Measurements from ENCODE around the gene RGS8.
"Not testable (repeated sequence)": the region's sequence is repeated elsewhere in the genome, so short reads cannot be mapped to it uniquely, and the experiment has no call there.

The RGS8 gene

DNA sequence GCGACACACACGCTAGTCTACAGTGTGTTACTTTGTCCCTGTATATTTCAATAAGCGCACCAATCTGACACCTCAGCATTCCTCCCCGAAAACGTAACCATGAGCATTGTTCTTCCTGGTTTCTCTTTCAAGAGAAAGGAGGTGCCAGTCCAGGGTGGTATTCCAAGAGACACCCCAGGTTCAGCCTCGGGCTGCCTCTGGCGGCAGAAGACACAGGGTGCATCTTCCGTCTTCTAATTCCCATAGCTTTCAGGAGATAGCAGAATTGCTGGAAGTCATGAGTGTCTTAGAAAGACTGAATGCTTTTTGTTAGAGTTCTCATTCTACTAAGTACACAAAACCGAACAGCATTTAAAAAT is 15.9 kb upstream of the RGS8 start:
- DNase-seq = no peak

DNA sequence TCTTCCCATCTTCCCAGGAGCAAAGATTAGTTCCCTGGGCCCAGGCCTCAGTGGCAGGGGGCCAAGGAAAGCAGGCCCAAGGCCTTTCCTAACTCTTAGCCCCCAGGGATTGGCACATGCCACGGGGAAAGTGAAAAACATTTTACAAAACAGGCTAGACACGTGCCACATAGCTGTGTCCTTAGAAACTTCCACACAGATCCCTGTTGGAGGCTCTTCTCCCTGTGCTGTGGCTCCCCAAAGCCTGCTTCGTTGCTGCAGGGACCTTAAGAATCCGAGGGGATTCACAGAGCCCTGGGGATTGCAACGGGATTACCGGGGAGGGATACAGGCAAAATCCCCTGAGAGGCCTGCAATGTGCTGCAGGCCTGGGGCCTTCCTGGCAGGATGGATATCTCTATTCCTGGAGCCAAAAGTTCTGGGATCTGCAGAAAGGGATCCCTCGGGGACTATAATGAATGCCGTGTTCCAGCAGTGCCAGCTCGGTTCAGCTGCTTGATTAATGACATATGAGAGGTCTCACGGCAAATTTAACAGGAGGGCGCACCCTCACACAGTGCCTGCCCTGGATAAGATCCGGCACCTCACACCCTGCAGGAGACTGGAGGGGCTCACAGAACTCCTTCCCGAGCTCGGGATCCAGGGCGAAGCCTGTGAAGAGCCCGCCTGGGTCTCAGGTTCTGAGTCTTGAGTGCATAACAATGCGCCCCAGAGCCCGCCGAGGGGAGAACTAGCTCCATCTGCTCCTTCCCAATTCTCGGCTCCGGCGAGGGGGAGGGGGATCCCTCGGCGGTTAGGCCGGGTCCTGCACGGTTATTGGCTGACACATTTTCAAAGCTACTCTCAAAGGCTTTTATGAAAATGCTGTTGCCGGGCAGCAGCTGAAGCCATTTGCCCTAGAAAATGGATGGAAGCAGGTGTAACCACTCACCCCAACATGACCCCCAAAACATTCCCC is 15.3 kb upstream of the RGS8 start:
- peak; percentile 94 for DNase-seq

DNA sequence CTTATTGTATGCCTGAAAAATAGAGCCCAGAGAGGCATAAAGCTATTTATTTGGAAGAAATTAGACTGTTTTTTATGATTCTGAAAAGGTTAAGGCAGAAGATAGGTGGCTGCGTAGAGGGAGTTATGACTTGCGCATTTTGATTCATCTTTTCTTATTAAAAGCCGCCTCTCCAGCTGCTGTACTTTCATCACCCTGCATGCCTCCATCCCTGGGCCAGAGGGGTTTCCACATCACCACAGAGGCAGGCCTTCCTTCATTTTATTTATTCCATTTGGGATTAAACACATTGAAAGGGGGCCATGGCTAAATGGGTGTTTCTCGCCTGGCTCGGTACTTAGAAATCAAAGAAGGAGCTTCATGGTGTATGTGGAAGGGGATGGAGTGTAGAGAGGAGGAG is 14.6 kb upstream of the RGS8 start:
- DNase-seq = no peak

DNA sequence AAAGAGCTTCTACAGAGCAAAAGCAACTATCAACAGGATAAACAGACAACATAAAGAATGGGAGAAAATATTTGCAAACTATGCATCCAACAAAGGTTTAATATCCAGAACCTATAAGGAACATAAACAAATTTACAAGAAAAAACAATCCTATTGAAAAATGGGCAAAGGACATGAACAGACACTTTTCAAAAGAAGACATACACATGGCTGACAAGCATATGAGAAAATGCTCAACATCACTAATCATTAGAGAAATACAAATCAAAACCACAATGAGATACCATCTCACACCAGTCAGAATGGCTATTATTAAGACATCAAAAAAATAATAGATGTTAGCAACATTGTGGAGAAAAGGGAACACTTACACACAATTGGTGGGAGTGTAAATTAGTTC is 8.8 kb upstream of the RGS8 start:
- not testable (repeated sequence) for DNase-seq

DNA sequence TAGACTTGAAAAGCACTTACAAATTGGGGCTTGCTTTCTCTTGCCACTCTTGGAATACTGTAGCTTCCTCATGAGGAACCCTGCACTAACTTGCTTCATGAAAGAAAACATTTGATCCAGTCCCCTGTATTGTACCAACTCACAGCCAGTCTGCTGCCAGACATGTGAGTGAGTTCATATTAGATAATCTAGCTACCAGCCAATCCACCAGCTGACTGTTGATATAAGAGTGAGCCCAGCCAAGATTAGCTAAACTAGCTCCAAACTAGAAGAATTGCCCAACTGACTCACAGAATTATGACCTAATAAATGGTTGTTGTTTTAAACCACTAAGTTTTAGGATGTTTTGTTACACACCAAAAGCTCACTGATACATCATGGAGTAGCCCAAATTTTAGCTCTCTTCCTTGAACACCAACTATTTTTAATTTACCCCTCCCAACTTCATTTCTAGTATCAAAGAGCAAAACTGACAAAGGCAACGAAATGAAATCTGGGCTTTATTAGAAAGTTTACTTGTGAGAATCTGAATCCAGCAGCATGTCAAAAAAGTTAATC is 6.6 kb upstream of the RGS8 start:
- DNase-seq = no peak

DNA sequence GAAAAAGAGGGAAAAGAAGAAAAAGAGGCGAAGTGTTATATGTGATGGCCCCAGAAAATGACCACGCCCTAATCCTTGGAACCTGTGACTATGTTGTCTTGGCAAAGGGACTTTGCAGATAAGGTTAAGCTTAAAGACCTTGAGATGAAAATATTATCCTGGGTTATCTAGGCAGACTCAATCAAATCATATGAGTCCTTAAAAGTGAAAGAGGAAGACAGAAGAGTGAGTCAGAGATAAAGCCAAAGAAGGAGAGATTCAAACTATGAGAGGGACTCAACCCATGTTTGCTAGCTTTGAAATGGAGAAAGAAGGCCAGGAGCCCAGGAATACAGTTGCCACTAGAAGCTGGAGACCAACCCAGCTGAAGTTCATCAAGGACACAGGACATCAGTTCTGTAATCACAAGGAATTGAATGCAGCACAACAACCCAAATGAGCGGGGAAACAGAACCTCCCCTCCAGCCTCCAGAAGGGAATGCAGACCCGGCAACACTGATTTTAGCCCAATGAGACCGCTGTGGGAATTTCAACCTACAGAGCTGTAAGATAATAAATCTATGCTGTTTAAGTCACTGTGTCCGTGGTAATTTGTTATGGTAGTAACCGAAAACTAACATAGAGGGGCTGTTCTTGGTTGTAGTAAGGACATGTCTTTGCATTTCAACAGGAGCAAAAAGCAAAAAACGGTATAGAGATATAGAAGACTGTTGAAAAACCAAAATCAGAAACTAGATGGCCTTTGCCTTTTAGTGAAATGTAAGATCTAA is 4.2 kb upstream of the RGS8 start:
- no peak for DNase-seq

DNA sequence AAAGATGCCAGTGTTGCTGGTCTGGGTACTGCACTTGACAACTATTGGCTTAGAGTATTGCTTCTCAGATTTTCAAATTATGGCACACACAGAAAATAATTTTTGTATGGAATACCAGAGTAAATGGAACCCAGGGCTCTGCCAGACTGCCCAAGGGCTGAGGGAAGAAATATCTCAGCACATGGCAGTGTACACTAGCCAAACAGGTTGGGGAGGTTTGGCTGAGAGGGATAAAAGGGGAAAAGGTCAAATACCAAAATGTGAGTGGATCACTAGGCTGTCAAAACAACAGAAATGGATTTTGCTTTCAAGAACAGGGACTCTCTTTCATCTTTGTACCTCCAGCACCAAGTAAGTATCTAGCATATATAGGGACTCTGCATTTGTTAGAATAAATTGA is 3.0 kb upstream of the RGS8 start:
- DNase-seq = no peak

DNA sequence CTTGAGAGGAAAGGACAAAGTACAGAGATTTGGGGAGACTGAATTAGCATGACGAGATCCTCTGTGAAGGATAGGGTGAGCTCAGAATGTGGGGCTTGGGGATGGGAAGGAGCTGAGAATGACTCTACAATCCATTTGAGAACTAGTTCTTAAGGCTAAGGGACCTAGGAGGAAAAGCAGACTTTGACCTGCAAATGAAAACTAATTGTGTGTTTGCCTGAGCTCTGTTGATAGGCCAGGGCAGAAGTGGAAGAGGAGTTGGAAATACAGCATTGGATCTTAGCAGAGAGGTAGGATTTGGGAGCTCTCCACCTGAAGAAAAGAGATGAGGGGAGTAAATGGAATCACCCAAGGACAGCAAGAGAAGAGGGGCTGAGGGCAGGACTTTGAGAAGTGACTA is 2.1 kb upstream of the RGS8 start:
- no peak for DNase-seq

DNA sequence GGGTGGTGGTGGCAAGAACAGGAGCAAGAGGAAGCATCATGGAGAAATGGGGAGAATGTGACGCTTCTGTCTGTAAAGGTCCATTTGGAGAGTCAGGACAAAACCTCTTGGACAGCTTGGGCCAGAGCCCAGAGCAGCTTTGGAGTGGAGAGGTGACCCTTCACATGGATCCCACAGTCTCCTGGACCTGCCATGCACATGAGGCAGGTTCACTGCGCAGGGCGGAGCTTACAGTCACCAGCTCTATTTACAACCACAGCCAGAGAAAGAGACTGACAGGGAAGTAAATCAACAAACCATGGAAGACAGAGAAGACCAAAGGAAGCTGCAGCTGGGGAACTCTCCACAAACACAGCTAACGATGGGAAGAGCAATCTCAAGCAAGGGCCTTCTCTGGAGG is 828 bp upstream of the RGS8 start:
- DNase-seq = no peak

DNA sequence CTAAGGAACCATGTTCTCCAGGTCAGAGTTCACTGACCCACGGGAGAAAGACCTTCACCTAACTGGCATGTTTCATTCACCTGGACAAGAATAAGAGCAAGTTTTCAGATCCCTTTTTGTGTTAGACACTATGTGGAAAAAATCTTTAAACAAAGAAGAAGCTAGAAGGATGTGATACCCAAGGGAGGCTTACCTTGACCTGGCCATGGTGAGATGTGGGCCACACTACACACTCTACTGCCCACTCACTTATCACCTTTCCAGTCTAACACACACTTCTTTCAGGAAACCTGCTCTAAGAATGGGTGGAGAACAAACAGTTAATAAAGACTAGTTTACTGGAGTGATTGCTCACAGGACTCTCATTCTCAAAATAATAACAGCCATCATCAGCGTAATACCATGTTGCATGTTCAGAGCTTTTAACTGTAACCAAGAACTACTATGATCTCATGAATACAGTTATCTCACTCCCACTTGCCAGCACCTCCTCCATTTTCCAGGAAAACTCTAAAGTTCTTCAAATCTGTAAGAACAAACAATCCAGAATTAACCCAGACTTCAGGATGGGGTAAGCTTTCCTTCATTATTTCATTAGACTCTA is 1.4 kb downstream of the RGS8 start:
- no peak for DNase-seq

DNA sequence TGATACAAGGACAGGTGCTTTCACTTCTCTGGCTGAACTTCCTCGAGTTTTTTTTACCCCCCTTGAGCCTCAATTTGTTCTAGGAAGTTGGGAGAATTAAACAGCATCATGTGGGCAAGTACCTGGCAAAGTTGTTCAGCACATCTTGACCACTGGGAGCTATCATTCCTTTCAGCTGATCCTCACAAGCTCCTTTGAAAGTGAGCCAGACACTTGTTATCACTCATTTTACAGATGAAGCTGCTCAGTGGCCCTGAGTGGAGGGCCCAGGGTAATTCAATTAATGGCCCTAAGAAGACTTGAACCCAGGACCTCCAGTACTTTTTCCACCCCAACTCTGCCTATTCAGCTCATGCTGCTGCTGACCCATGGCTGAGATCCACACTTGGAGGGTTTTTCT is 2.0 kb downstream of the RGS8 start:
- no peak for DNase-seq

DNA sequence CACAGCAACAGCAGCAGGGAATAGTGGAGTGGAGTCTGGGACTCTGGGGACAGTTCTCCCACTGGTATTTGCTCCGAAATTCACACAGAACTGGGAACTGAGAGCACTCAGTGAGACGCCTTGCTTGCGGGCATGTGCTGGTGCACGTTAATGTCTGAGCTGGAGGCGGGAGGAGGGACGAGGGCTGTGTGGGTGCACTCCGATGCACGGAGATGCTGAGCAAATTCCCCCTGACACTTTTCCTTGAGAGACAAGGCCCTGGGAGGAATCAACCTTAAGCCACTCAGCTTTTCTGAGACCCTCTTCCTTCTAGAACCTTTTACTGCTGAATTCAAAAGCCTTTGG is 2.8 kb downstream of the RGS8 start:
- DNase-seq = peak; percentile 70

DNA sequence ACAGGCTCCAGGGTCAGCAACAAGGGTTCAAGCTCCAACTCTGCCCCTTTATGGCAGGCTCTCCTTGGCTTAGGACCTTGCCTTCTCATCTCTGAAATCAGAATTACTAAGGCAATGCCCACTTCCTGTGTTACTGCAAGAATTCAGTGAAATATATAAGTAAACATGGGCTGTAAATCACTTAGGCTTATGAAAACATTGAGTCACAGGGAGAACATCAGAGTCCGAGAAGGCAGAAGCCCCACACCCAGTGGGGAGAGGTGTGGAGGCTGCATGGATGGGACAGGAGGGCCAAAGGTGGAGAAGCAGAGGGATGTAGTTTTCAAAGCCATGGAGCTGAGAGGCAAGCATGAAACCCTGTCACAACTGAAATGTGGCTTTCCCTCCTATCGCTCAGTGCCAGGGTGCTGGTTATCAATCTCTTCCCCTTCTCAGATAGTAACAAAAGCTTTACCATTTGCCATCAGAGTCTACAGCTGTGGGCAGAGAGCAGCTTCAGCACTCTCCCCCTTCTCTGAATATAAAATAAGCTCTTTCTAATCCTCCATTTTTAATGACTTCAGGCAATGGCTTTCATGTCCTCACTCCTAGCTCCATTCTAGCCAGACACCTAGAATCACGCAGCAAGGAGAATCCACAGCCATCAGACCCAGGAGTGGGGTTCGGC is 3.4 kb downstream of the RGS8 start:
- no peak for DNase-seq

DNA sequence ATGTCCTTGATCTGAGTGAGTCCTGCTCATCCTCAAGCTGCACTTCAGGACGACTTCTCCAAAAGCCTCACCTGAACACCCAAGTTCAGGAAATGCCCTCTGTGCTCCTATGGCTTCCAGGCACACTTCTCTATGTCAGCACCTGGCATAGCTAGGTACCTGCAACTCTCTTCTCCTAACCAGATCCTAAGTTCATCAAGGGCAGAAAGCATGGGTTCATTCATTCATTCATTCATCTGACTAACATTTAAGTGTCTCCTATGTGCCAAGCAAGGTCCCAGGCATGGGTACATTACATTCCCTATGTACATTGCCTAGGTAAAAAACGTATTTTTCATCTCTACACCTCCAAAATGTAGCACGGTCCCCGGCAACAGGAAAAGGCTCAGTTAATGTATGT is 4.0 kb downstream of the RGS8 start:
- DNase-seq = no peak

DNA sequence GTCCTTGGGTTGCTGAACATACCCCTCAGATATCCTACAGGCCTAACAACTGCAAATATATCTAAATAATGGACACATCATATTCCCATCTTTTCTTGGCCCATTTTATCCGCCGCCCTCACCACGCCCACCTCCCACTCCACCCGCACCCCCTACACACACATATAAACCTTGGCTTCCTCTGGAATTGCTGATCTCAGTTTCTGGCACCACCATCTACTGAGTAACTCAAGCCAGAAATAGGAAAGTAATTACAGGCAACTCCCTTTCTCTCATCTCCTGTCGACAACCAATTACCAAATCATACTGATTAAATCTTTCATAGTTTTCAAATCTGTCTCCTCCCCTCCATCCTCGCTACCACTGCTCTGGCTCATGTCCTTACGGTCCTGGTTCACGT is 4.7 kb downstream of the RGS8 start:
- DNase-seq = no peak

DNA sequence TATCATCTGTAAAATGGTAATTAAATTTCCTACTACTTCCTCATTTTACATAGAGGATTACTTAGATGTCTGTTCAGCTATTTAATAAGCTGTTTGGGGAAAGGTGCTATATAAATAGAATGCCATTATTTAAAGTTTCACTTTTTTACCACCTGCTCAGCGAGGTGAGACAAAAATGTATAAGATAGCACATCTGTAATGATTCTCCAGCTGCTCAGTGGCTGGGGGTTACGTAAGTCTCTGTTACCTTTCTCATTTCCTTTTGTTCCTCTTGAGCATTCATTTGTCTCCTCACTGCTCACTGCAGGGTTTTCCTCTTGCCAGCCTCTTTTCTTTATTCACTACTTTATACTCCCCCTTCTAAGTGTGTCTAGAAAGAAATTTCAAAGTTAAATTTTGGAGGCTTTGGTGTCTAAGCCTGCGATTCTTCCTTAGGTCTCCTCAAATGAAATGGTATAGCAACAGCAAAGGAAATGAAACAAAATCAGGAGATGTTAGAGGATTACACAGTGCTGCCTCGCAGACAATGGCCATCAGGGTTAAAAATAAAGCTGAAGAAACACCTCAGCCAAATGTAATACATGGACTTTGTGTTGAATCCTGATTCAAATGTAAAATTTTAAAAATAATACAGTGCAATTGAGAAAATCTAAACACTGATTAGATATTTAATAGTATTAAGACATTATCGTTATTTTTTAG is 6.8 kb downstream of the RGS8 start:
- no peak for DNase-seq

DNA sequence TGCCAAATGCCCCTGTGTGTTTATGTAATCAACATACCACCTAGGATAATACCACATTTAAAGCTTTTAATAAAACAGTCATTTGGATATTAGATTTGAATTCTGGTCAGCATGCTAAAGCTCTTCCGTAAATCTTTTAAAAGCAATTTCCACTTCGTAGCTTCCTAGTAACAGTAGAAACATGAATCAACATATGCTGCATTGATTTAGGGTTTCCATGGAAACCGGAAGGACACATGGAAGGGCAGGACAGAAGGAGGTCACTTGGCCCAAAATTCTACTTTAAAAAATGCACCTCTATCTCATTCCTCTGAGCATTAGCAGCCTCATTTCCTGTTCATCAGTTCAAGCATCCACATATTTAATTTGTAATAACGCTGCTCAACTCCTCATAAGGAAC is 8.1 kb downstream of the RGS8 start:
- no peak for DNase-seq

DNA sequence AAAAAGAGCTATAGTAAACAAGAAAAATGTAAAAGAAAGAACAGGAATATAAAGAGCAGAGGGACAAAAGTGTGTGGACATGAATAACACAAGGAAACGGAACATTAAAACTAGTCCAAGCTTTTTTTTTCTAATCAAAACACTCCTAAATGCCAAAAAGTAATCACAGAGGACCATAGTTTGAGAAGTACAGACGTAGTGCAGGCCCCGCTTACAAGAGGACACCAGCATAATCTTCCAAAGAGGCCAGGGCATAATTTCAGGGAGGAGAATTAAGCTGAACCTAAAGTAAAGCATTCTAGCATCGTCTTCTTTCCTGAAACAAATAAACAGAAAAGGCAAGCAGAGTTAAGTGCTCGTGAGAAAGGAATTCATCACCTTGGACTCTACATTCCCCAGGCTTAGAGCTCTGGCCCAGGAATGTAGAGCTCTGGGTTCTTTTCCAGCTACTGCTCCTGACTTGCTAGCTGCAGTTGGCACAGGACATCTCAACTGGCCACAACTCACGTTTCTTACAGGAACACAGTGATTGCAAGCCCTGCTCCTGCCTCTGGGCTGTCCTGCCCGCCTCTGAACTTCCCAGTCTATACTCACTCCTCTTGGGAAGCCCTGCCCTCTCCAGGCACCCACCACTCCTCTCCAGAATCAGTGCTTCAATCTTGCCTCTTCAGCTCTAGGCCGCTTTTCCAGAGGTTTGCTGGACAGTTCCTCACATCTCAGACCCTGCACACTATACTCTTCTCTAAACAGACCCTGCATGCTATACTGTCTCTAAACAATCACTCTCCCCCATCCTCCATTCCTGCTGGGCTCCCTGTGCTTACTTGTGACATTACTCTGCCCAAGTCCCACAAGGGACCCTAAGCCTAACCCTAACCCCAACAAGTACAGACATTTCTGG is 9.8 kb downstream of the RGS8 start:
- DNase-seq = no peak

DNA sequence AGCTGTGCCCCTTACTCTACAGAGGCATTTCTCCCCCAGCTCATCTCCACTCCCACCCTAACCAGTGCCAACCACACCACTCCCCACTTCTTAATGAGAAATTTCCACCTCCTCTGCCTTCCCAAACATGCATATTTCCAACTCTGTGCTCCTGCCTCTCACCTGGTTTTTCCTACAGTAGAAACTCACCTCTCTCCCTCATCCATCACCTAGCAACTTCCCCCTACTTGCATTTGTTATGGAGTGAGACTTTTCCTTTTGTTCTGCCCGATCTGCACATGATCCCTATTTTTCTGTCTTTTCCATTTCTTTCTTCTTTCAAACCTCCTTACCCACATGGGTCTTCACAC is 11.9 kb downstream of the RGS8 start:
- DNase-seq = no peak

DNA sequence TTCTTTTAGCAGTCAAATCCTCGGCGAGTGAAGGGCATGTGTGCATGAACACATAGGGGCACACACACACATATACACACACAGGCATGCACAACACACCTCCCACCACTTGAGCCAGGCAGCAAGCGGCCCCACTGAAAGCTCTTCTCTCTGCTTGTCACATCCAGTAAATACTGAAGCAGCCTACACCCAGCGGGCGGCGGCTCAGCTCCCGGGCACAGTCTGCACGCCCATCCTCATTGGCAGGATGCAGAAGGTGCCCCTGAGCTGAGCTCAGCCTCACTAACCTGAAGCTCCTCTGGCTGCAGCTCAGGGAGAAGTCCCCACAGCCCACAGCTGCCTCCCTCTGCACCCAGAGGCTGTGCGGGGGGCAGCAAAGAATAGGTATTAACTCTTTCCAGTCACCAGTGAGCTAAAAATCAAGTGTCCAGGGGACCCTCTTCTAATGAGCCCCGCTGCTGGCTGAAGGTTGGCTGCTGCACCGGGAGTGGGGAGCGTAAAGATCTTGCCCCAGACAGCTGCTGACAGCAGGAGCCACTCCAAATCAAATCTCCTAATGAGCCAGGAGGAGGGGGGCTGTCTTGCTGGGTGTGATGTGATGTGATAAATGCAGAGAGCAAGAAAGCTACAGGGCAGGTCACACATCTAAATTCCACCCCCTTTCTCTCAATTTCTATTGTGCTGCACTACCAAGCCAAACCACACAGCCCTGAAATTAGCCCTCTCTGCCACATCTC is 12.5 kb downstream of the RGS8 start:
- peak; percentile 93 for DNase-seq
